GM19452 (cell line): ENCODE data around the gene TNIK.
"Not testable (repeated sequence)": the region's sequence is repeated elsewhere in the genome, so short reads cannot be mapped to it uniquely, and the experiment has no call there.

Experiments
- ATAC-seq: cut with Tn5 transposase; IDR thresholded peaks from one replicate; pipeline ENCODE4 v1.9.1; 2021; ENCODE audit not compliant: unreplicated experiment

The TNIK gene

DNA sequence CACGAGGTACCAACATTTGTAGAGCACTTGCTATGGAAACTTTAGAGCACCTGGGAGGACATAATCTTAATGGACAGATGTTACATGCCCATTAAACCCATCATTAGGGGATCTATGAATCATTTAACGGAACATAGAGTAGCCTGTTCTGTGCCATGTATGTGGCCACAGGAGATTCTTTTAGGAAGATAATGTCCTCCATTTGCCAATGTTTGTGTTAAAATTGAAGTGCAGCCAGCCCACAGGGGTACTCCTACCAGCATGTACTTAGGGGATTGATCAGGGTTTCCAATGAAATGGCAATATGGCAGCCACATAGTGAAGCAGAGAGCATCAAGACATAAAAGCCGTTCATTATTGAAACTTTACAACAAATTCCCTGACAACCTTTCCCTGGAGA, 70.7 kb downstream of the TNIK start:
- no peak for ATAC-seq

- no peak for ATAC-seq
Observed at GRCh38 chr3:171388527-171388926, 71.7 kb downstream of the TNIK start.

GRCh38 chr3:171387062-171387461, 73.1 kb downstream of the TNIK start:
- no peak for ATAC-seq

DNA sequence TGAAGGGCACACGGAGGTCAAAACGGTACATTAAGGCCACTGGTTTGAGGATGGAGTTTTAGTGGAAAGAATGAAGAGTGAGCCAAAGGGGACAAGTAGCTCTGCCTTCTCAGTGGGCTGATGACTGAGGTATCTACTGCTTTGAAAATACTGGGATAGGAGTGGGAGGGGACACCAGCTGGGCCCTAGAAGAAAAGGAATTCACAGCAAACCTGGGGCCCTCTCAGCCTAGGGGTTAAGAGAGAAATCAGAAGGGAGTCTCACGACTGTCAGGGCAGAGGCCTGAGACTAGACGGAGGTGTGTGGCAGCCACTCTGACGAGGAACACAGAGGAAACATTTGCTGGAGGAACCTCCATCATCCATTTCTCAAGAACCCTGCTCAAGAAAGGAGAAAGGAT, 75.1 kb downstream of the TNIK start:
- ATAC-seq, result no peak

DNA sequence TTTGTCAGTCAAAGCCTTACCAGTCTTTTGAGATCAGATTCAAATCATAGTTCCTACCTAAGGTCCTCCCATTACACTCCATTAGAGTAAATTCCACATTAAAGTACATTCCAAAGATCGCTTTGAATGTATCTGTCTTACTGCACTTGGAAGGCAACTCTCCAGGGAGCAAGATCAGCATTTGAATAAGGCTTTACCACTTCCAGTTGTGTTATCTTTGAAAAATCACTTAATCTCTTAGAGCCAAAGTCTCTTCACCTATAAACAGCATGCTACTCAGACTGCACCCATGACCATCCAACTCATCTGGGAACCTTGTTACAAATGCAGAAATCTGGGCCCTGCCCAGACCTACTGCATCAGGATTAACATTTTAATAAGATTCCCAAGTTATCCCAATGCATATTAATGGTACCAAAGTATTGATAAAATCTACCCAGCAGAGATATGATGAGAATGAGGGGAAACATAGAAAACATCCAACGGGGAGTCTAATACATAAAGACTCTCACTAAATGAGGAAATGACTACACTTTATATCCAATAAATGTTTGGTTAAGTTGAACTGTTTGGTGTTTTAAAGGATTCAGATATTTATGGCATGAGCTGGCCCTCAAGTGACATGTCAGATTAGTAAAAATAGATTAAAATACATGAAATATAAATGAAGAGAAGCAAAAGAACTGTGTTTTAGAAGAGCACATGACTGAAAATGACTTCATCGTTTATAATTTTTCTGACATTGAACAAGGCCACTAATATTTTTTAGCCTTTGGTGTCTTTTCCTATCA, 75.9 kb downstream of the TNIK start:
- ATAC-seq, result no peak

DNA sequence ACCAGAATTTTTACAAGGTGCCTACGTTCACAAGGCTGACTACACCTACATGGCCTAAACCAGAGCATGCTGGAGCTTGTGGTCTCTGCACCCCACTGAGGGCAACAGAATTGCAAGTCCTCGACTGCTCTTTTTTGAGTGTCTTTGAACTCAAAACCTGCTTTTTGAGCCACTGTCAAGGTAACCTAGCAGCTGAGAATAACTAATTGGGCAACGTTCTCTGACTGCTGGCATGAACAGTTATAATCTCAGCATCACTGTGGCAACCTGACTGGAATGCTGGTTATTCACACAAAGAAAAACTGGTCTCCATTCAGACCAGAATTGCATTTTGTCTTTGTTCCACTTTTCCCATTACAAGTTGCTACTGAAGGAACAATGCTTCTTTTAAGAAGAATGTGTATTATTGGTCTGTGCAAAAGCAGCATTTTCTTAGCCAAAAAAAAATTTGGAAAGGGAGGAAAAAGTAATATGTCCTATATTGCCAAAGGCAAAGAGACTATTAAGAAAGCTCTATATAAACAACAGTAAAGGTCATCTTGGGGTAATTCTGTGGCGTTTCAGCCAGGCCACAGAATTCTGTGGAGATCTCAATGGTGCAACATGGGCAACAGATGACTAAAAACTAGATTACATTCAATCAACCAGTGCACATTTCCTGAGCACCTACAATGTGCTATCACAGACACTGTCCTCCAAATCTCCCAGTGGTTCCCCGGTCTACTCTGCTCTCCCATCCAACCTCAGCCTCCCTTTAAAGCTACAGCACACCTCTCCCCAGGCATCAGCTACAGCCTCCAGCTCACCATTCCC, 76.8 kb downstream of the TNIK start:
- peak; percentile 54 for ATAC-seq

DNA sequence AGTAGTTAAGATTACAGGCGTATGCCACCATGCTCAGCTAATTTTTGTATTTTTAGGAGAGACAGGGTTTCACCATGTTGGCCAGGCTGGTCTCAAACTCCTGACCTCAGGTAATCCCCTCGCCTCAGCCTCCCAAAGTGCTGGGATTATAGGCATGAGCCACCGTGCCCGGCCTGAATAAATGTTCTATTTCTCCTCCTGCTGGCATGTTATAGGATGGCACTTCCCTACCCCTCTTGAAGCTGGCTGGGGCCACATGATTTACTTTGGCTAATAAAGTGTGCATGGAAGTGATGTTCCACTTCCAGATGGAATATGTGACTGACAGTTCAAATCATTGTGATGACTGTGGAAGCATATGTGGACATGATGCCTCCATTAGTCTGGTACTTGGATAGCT, 77.9 kb downstream of the TNIK start:
- not testable (repeated sequence) for ATAC-seq

- ATAC-seq, result no peak
Observed at GRCh38 chr3:171380711-171381425, 79.3 kb downstream of the TNIK start.

DNA sequence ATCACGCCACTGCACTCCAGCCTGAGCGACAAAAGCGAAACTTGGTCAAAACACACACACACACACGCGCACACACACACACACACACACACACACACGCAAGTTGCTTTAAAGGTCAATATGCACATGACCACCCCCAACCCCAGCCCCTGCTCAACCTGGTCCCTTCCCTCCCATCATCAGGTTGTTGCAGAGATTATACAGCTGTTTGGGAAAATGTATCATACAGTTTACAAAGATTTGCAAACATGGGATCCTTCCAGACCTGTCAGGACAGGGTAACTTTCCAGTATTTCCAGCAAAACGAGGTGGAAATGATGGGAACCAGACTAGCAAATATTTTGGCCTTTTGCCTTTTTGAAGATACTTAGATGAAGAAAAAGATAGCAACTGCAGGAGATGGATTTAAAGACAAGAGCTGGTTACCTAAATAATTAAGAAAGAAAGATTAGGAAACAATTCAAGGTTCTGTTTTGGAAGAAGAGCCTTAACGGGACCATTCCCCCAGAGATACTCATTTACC, 80.2 kb downstream of the TNIK start:
- ATAC-seq, result no peak

DNA sequence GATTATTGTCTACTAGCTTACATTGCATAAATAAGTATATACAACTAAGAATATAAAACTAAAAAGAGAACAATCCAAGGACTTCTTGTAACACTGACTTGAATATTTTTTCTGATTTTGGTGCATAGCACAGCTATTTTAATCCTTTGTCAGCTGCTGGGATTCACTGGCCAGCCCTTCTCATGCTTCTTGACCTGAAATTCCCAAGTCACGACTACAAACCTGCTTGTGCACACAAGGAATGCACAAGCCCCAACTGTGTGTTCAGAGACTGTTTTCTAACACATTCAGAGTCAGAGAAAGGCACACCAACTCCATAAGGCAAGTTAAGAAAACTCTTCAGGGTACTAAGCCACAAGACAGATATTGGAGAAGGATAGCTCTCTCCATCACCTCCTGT, 80.9 kb downstream of the TNIK start:
- no peak for ATAC-seq

GRCh38 chr3:171378586-171378985, 81.6 kb downstream of the TNIK start:
- no peak for ATAC-seq

DNA sequence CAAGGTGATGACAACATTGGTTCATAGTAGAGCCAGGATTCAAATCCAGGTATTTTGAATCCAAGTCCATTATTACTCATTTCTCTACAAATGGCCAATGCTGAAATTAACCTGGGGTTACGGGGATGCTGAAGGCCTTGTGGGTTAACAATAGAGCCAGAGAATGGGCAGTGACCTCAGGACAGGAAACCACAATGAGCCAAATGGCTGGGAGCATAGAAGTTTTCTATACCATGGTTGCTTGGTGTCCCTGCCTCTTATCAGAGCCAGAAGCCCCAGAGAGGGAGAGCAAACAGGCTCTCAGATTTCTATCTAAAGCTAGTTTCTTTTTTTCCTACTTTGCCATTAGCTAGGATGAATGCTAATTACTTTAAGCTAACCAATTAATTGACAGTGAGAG, 82.3 kb downstream of the TNIK start:
- peak; percentile 44 for ATAC-seq

DNA sequence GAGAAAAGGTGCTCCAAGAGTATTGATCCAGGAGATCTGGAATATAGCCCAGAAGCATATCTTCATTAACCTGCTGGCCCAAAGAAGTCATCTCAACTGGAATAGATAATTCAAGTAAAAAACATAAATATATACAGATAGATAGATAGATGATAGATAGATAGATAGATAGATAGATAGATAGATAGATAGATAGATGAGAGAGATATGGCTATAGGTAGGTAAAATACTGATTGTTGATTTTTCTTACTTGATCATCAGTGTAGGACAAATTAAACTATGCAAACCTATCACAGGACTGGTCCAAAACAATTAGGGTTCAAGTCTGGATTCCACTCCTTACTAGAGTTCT, 83.6 kb downstream of the TNIK start:
- no peak for ATAC-seq

GRCh38 chr3:171375666-171376595, 84.3 kb downstream of the TNIK start:
- no peak for ATAC-seq

DNA sequence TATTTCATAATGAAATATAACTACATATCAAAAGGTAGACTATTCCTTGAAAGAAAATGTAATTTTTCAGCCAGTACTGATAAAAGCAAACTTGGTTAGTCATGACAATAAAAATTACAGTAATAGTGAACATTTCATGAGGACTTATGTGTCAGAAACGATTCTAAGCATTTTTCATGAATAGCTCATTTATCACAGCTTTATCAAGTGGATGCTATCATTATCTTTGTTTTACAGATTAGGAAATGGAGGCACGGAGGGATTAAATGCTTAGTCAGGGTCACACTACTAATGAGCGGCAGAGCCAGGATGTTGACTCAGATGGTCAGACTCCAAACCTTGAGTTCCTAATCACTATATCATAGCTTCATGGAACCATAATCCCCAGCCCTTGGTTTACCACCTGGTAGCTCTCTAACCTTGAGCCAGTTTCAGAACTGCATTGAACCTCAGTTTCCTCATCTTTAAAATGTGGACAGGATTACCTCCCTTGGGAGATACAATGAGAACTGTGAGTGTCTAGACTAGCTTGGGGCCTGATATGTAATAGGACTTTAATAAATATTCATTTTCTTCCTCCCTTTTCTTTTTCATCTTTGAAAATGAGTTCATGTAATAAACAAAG, 85.4 kb downstream of the TNIK start:
- no peak for ATAC-seq

DNA sequence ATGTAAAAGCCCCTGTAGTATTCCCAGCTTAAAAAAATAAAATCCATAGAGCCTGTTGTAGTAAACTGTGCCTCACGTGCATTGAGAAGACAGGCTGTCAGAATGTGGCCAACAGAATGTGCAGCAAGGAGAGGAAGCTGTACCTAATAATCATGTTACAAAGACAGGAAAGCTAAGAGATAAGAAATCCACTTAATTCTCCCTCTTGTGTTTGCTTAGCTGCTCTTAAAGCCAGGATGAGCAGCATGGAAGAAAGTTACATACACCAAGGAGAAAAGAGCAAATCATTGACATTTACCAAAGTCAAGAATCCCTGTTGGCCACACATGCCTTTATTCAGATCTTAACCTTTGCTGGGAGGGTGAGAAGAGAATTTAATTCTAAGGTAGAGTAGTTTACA, 85.9 kb downstream of the TNIK start:
- ATAC-seq, result no peak

DNA sequence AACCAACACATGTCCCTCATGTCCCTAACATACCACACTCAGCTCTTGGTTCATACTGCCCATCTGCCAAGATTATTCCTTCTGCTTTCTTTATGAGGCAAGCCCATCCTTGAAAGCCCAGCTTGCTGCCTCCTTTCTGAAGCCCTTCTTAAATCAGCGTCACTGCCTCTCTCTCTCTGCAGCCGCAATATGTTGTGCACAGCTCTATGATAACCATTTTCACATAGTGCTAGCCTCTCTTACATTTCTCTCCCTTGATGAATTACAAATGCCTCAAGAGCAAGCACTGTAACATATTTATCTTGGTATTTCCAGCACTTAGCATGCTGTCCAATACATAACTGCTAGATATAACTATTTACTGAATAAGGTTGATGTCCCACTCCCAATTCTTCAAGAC, 86.5 kb downstream of the TNIK start:
- ATAC-seq, result no peak

GRCh38 chr3:171372694-171373093, 87.5 kb downstream of the TNIK start:
- ATAC-seq, result no peak

GRCh38 chr3:171371354-171371753, 88.9 kb downstream of the TNIK start:
- no peak for ATAC-seq

DNA sequence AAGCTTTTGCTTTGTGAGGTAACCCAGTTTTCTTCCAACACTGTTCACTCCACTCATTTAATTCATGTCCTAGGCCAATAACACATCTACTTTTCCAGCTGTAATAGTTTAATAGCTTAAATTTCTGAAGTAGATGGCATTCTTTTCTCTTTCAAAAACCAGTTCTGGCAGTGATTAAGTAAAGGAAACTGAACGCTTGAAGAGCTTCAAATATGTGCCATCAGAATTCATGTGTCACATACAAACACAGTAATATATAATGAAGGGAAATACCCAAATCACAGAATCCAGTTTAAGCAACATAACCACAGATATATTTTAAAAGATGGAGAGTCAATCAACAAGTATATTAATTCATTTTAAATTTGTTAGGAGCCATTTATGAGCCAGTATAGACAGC, 91.0 kb downstream of the TNIK start:
- no peak for ATAC-seq
